ENCODE measurements around the gene ANXA5.

ANXA5 gene

DNA sequence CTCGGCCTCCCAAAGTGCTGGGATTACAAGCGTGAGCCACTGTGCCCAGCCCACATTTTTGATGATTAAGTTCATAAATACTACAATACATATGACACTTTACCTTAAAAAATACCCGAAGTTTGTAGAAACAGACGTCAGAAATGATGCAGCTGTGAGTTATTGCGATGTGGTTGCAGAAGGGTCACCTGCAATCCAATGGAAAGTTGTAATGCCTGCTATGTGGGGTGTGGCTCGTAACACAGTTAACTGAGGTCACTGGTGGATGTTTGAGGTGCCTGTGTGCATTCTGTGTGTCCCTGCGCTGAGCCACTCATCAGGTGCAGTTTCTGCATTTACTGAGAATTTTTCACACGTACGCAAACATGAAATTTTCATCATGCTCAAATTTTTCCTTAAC lies 64.1 kb downstream of the ANXA5 start:
- no peak for DNase-seq

Data from activated CD8-positive, alpha-beta memory T cell treated with anti-CD3 and anti-CD28 coated beads for 24 hours (primary cell).